Neural cell (in vitro differentiated cells): ENCODE data around the gene S100A1. TPM values are rescaled to one million over a fixed set of nuclear protein-coding genes. Genes with fewer than 3 reads are reported as not detected.
"Not testable (repeated sequence)": the region's sequence is repeated elsewhere in the genome, so short reads cannot be mapped to it uniquely, and the experiment has no call there.

Experiments
- H2AFZ ChIP-seq: fragments of 200-600, 300-800 bp; sonication (generic), shearing (Covaris generic); 2 replicates; pipeline ENCODE4 v1.6.0; 2014; ENCODE audit warnings: low read depth, mild to moderate bottlenecking, antibody characterized with exemption, low read length, moderate library complexity
- H3F3A ChIP-seq: fragments of 200-600 bp; shearing (Covaris generic); 2 replicates; pipeline ENCODE4 v1.6.1; 2016; ENCODE audit warnings: mild to moderate bottlenecking, moderate library complexity, mixed read lengths, antibody characterized with exemption, low read length; ENCODE audit not compliant: insufficient read depth, poor library complexity, severe bottlenecking
- H3K27ac ChIP-seq: fragments of 200-600, 300-800 bp; sonication (generic), shearing (Covaris generic); 2 replicates; pipeline ENCODE4 v1.5.1; 2014; ENCODE audit warnings: mild to moderate bottlenecking, low read length, moderate library complexity
- H3K27me3 ChIP-seq: fragments of 300-800, 200-600 bp; sonication (generic), shearing (Covaris generic); 2 replicates; pipeline ENCODE4 v1.6.0; 2014; ENCODE audit warnings: mild to moderate bottlenecking, low read depth, low read length, moderate library complexity; ENCODE audit not compliant: insufficient read depth
- H3K36me3 ChIP-seq: fragments of 300-800, 200-600 bp; sonication (generic), shearing (Covaris generic); 2 replicates; pipeline ENCODE4 v1.5.1; 2014; ENCODE audit warnings: mild to moderate bottlenecking, antibody characterized with exemption, low read length, moderate library complexity; ENCODE audit not compliant: insufficient read depth
- H3K4me2 ChIP-seq: fragments of 300-800, 200-600 bp; sonication (generic), shearing (Covaris generic); 2 replicates; pipeline ENCODE4 v1.6.0; 2014; ENCODE audit warnings: mild to moderate bottlenecking, low read length
- H3K4me3 ChIP-seq: fragments of 300-800, 200-600 bp; sonication (generic), shearing (Covaris generic); 2 replicates; pipeline ENCODE4 v1.5.1; 2014; ENCODE audit warnings: mild to moderate bottlenecking, low read length, moderate library complexity
- H3K79me2 ChIP-seq: fragments of 200-600 bp; shearing (Covaris generic); replicated peaks from 2 replicates; pipeline ENCODE4 v1.6.0; 2014; ENCODE audit warnings: mild to moderate bottlenecking, low read length, moderate library complexity; ENCODE audit not compliant: insufficient read depth
- H3K9ac ChIP-seq: fragments of 300-800, 200-600 bp; sonication (generic), shearing (Covaris generic); 2 replicates; pipeline ENCODE4 v1.6.1; 2016; ENCODE audit warnings: mild to moderate bottlenecking, low read length, mixed read lengths
- H3K9me2 ChIP-seq: fragments of 200-600 bp; shearing (Covaris generic); 2 replicates; pipeline ENCODE4 v1.6.1; 2016; ENCODE audit warnings: mild to moderate bottlenecking, low read length, mixed read lengths; ENCODE audit not compliant: insufficient read depth
- H3K9me3 ChIP-seq: fragments of 200-600, 300-800 bp; sonication (generic), shearing (Covaris generic); 2 replicates; pipeline ENCODE4 v1.6.1; 2016; ENCODE audit warnings: mild to moderate bottlenecking, mixed run types, low read length, moderate library complexity, mixed read lengths
- H4K20me1 ChIP-seq: fragments of 200-600 bp; shearing (Covaris generic); 2 replicates; pipeline ENCODE4 v1.6.1; 2016; ENCODE audit warnings: mild to moderate bottlenecking, mixed run types; ENCODE audit not compliant: insufficient read depth
- EP300 ChIP-seq: fragments of 450-650 bp; conservative IDR thresholded peaks from 2 replicates; pipeline ENCODE4 v1.6.1; 2014; ENCODE audit warnings: antibody characterized with exemption, mild to moderate bottlenecking, moderate library complexity; ENCODE audit not compliant: poor library complexity, severe bottlenecking
- EZH2 ChIP-seq: fragments of 200-600, 300-800 bp; shearing (Covaris generic), sonication (generic); IDR thresholded peaks from 2 replicates; pipeline ENCODE4 v1.6.1; 2014; ENCODE audit warnings: antibody characterized with exemption, low read length, borderline replicate concordance, mild to moderate bottlenecking; ENCODE audit not compliant: insufficient read depth, poor library complexity, severe bottlenecking
- MXI1 ChIP-seq: fragments of 450-650 bp; conservative IDR thresholded peaks from 2 replicates; pipeline ENCODE4 v1.6.1; 2014; ENCODE audit warnings: antibody characterized with exemption, mild to moderate bottlenecking; ENCODE audit not compliant: poor library complexity, severe bottlenecking
- POLR2AphosphoS5 ChIP-seq: IDR thresholded peaks from 2 replicates; pipeline ENCODE4 v1.6.1; 2012
- RAD21 ChIP-seq: fragments of 450-650 bp; conservative IDR thresholded peaks from 2 replicates; pipeline ENCODE4 v1.6.1; 2014; ENCODE audit warnings: antibody characterized with exemption, mild to moderate bottlenecking, moderate library complexity
- REST ChIP-seq: IDR thresholded peaks from 2 replicates; pipeline ENCODE4 v1.6.1; 2012; ENCODE audit warnings: borderline replicate concordance
- SMC3 ChIP-seq: fragments of 450-650 bp; conservative IDR thresholded peaks from 2 replicates; pipeline ENCODE4 v1.6.1; 2014; ENCODE audit warnings: antibody characterized with exemption, mild to moderate bottlenecking, moderate library complexity; ENCODE audit not compliant: poor library complexity
- TAF1 ChIP-seq: IDR thresholded peaks from 2 replicates; pipeline ENCODE4 v1.6.1; 2012; ENCODE audit warnings: low read depth
- polyA plus RNA-seq: library from polyadenylated mRNA; depleted of rRNA; stranded (reverse); fragments of >200 nt; gene quantifications from 2 replicates; pipeline ENCODE4 v1.2.3, GENCODE V29; 2014
- TF ChIP-seq, protein P1 (sequence below): fragments of 450-650 bp; IDR thresholded peaks from 2 replicates; pipeline ENCODE4 v1.5.1; 2014; ENCODE audit warnings: antibody characterized with exemption, mild to moderate bottlenecking, moderate library complexity; ENCODE audit not compliant: poor library complexity, severe bottlenecking

The S100A1 gene
- polyA plus RNA-seq, 1 donor from 2014 or later = not detected

DNA sequence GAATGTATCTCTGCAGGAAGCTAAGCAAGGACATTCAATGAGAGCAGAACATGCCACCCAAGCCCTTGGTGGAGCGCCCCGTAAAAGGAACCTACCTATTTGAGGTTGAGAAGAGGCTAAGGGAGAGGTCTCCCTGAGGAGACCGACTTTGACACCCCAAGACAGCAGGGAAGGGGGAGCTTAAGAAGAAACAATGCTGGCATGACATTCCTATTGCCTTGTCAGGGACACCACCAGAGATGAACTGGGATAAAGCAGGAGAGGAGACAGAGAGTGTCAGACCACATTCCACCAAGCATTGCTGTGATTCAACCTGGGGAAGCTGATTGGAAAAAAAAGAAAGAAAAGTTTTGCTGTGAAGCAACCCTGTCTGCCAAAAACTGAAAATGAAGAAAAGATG lies 49.3 kb upstream of the S100A1 start:
- Histone ChIP-seq H3K27me3 (no peaks in the 10 kb centered on the region), H3F3A (no peaks in the 10 kb centered on the region), H3K9me2 (no peaks in the 10 kb centered on the region), H3K36me3 (no peaks in the 10 kb centered on the region), H3K4me2 (no peak overlapping the region), H4K20me1 (no peaks in the 10 kb centered on the region), H3K27ac (no peak overlapping the region), H3K9ac (no peak overlapping the region), H2AFZ (no peak overlapping the region), H3K4me3 (no peak overlapping the region), H3K79me2 (no peaks in the 10 kb centered on the region), H3K9me3 (no peaks in the 10 kb centered on the region)
- TF ChIP-seq POLR2AphosphoS5 = no peak

DNA sequence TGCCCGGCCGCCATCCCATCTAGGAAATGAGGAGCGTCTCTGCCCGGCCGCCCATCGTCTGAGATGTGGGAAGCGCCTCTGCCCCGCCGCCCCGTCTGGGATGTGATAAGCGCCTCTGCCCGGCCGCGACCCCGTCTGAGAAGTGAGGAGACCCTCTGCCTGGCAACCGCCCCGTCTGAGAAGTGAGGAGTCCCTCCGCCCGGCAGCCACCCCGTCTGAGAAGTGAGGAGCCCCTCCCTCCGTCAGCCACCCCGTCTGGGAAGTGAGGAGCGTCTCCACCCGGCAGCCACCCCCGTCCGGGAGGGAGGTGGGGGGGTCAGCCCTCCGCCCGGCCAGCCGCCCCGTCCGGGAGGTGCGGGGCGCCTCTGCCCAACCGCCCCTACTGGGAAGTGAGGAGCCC lies 45.4 kb upstream of the S100A1 start:
- H2AFZ ChIP-seq, H3K9me3 ChIP-seq, H3K4me2 ChIP-seq, H3K79me2 ChIP-seq, H3K9me2 ChIP-seq, H3K4me3 ChIP-seq, H4K20me1 ChIP-seq, H3K9ac ChIP-seq, H3K27ac ChIP-seq, H3K36me3 ChIP-seq, H3K27me3 ChIP-seq, H3F3A ChIP-seq: not testable (repeated sequence)

- not testable (repeated sequence) for H3K4me2 ChIP-seq, H3K9ac ChIP-seq, H3K4me3 ChIP-seq, H3K36me3 ChIP-seq, H3K9me3 ChIP-seq, H4K20me1 ChIP-seq, H3K27ac ChIP-seq, H3K27me3 ChIP-seq, H3F3A ChIP-seq, H2AFZ ChIP-seq, H3K79me2 ChIP-seq, H3K9me2 ChIP-seq
Observed at GRCh38 chr1:153583514-153583913, 44.7 kb upstream of the S100A1 start.

- no peak for TF ChIP-seq EP300
- Histone ChIP-seq H3K36me3 (no peaks in the 10 kb centered on the region), H3K9me3 (no peaks in the 10 kb centered on the region), H2AFZ (no peak overlapping the region), H3K27ac (no peak overlapping the region), H4K20me1 (no peaks in the 10 kb centered on the region), H3K4me2 (no peak overlapping the region), H3K79me2 (no peaks in the 10 kb centered on the region), H3K9me2 (no peaks in the 10 kb centered on the region), H3K4me3 (no peak overlapping the region), H3K27me3 (no peaks in the 10 kb centered on the region), H3K9ac (no peak overlapping the region), H3F3A (no peaks in the 10 kb centered on the region)
Observed at GRCh38 chr1:153583976-153584375, 44.3 kb upstream of the S100A1 start.

DNA sequence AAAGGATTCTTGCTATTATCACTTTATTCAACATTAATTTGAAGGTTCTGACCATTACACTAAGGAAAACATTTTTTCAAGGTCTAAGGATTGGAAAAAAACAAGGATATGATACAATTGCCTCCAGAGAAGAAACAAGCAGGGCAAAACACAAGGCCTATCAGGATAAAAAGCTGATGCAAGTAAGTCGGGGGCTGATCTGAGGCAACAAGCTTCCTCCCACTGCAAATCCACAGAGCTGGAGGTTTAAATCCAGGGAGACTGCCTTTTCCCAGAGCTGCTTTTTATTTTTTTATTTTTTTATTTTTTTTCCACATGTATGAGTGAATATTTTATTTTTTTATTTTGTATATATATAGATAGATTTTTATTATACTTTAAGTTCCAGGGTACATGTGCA lies 43.2 kb upstream of the S100A1 start:
- H3K27me3 ChIP-seq = no peaks in the 10 kb centered on the region
- TF ChIP-seq SMC3 = no peak
- no peak for TF ChIP-seq POLR2AphosphoS5
- no peak for TF ChIP-seq EZH2
- TF ChIP-seq, protein P1, sequence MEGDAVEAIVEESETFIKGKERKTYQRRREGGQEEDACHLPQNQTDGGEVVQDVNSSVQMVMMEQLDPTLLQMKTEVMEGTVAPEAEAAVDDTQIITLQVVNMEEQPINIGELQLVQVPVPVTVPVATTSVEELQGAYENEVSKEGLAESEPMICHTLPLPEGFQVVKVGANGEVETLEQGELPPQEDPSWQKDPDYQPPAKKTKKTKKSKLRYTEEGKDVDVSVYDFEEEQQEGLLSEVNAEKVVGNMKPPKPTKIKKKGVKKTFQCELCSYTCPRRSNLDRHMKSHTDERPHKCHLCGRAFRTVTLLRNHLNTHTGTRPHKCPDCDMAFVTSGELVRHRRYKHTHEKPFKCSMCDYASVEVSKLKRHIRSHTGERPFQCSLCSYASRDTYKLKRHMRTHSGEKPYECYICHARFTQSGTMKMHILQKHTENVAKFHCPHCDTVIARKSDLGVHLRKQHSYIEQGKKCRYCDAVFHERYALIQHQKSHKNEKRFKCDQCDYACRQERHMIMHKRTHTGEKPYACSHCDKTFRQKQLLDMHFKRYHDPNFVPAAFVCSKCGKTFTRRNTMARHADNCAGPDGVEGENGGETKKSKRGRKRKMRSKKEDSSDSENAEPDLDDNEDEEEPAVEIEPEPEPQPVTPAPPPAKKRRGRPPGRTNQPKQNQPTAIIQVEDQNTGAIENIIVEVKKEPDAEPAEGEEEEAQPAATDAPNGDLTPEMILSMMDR = no peak
- TF ChIP-seq RAD21 = no peak
- no peak for TF ChIP-seq TAF1
- TF ChIP-seq MXI1 = no peak
- no peak for TF ChIP-seq REST
- TF ChIP-seq EP300 = no peak
- H3K36me3 ChIP-seq = no peaks in the 10 kb centered on the region
- no peak overlapping the region for H2AFZ ChIP-seq
- H3K4me3 ChIP-seq = no peak overlapping the region
- no peak overlapping the region for H3K27ac ChIP-seq
- no peaks in the 10 kb centered on the region for H3K9me3 ChIP-seq
- no peaks in the 10 kb centered on the region for H3K79me2 ChIP-seq
- no peak overlapping the region for H3K4me2 ChIP-seq
- H4K20me1 ChIP-seq = no peaks in the 10 kb centered on the region
- no peaks in the 10 kb centered on the region for H3F3A ChIP-seq
- no peak overlapping the region for H3K9ac ChIP-seq
- H3K9me2 ChIP-seq = no peaks in the 10 kb centered on the region
